SK-N-MC (cell line): Measurements from ENCODE around the gene CACNB2.

Experiments used
- EZH2 ChIP-seq: fragments of 200-600 bp; sonication (generic); IDR thresholded peaks from one replicate; pipeline ENCODE4 v1.6.1; 2017; ENCODE audit warnings: antibody characterized with exemption
- FOXP2 ChIP-seq: optimal IDR thresholded peaks from 2 replicates; pipeline ENCODE3; 2011; ENCODE audit warnings: mild to moderate bottlenecking, moderate library complexity; ENCODE audit not compliant: insufficient read depth; ENCODE audit errors: extremely low read length, control extremely low read depth
- POLR2AphosphoS5 ChIP-seq: IDR thresholded peaks from 2 replicates; pipeline ENCODE4 v1.6.1; 2012; ENCODE audit warnings: mild to moderate bottlenecking, low read depth, low read length, borderline replicate concordance

DNA sequence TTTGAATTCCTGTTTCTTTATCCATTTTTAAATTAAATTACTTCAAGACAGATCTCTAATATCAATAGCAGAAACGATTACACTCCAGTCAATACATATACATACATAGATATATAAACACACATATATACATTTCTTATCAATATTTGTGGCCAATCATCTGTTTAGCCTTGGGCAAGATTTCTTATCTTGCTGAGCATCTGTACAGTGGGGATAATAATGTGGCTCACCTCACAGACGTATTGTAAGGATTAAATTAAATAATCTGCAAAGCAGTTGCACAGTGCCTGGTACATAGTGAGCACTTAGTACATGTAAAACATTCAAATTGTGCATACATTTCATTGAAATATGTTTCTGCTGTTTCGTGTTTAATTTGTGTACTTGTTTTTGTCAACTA is 17.5 kb upstream of the CACNB2 start:
- TF ChIP-seq POLR2AphosphoS5 (no peak), EZH2 (no peak), FOXP2 (no peak)
